OCI-LY1 (cell line): Measurements from ENCODE around the gene DYSF.

Experiments used
- H2AFZ ChIP-seq: fragments of 200-600 bp; sonication (generic), shearing (Covaris generic); 2 replicates; pipeline ENCODE4 v1.6.0; 2014; ENCODE audit warnings: antibody characterized with exemption, mild to moderate bottlenecking, low read length
- H3F3A ChIP-seq: fragments of 200-600 bp; sonication (generic), shearing (Covaris generic); 2 replicates; pipeline ENCODE4 v1.6.0; 2014; ENCODE audit warnings: mild to moderate bottlenecking, antibody characterized with exemption, low read length, moderate library complexity; ENCODE audit not compliant: insufficient read depth
- H3K27ac ChIP-seq: fragments of 200-600 bp; sonication (generic); 2 replicates; pipeline ENCODE4 v1.5.1; 2014; ENCODE audit warnings: low read length, mixed run types, mild to moderate bottlenecking, low read depth; ENCODE audit not compliant: poor library complexity, severe bottlenecking
- H3K27me3 ChIP-seq: fragments of 200-600 bp; sonication (generic); 2 replicates; pipeline ENCODE4 v1.6.0; 2014; ENCODE audit warnings: antibody characterized with exemption, mild to moderate bottlenecking, low read length, moderate library complexity; ENCODE audit not compliant: insufficient read depth
- H3K36me3 ChIP-seq: fragments of 200-600 bp; sonication (generic); 2 replicates; pipeline ENCODE4 v1.6.1; 2014; ENCODE audit warnings: mild to moderate bottlenecking, antibody characterized with exemption, low read length, moderate library complexity, mixed read lengths; ENCODE audit not compliant: insufficient read depth
- H3K4me1 ChIP-seq: fragments of 200-600 bp; sonication (generic); 2 replicates; pipeline ENCODE4 v1.5.1; 2014; ENCODE audit warnings: mild to moderate bottlenecking, low read length, moderate library complexity; ENCODE audit not compliant: insufficient read depth, severe bottlenecking
- H3K4me2 ChIP-seq: fragments of 200-600 bp; sonication (generic), shearing (Covaris generic); 2 replicates; pipeline ENCODE4 v1.6.1; 2014; ENCODE audit warnings: low read length
- H3K4me3 ChIP-seq: fragments of 200-600 bp; sonication (generic); 2 replicates; pipeline ENCODE4 v1.5.1; 2014; ENCODE audit warnings: low read length, low read depth, mild to moderate bottlenecking, mixed read lengths; ENCODE audit not compliant: poor library complexity, severe bottlenecking
- H3K79me2 ChIP-seq: fragments of 200-600 bp; shearing (Covaris generic); 2 replicates; pipeline ENCODE4 v1.6.1; 2016; ENCODE audit warnings: mixed run types, low read length, mixed read lengths; ENCODE audit not compliant: insufficient read depth
- H3K9ac ChIP-seq: fragments of 200-600 bp; sonication (generic), shearing (Covaris generic); 2 replicates; pipeline ENCODE4 v1.6.1; 2014; ENCODE audit warnings: mild to moderate bottlenecking, low read length, mixed read lengths
- H3K9me2 ChIP-seq: fragments of 200-600 bp; sonication (generic), shearing (Covaris generic); 2 replicates; pipeline ENCODE4 v1.6.1; 2014; ENCODE audit warnings: low read depth, mild to moderate bottlenecking, low read length, mixed read lengths
- H3K9me3 ChIP-seq: fragments of 200-600 bp; shearing (Covaris generic); 2 replicates; pipeline ENCODE4 v1.6.1; 2014; ENCODE audit warnings: low read length, mixed read lengths
- H4K20me1 ChIP-seq: fragments of 200-600 bp; sonication (generic), shearing (Covaris generic); 2 replicates; pipeline ENCODE4 v1.6.0; 2016; ENCODE audit warnings: mild to moderate bottlenecking, low read length; ENCODE audit not compliant: insufficient read depth
- CTCF ChIP-seq: fragments of 200-600 bp; sonication (generic), shearing (Covaris generic); IDR thresholded peaks from 2 replicates; pipeline ENCODE4 v1.5.1; 2017; ENCODE audit warnings: mild to moderate bottlenecking, antibody characterized with exemption, low read length, moderate library complexity, mixed read lengths
- EZH2 ChIP-seq: fragments of 200-600 bp; sonication (generic), shearing (Covaris generic); IDR thresholded peaks from 2 replicates; pipeline ENCODE4 v1.8.0; 2017; ENCODE audit warnings: borderline replicate concordance, mixed run types, mild to moderate bottlenecking, antibody characterized with exemption, low read length, moderate library complexity, mixed read lengths

DYSF gene

GRCh38 chr2:71629273-71629672, 175.9 kb downstream of the DYSF start:
- H2AFZ ChIP-seq, result no peak overlapping the region
- H3K4me3 ChIP-seq, result no peak overlapping the region
- no peaks in the 10 kb centered on the region for H3K79me2 ChIP-seq
- no peaks in the 10 kb centered on the region for H3F3A ChIP-seq
- H3K9ac ChIP-seq, result no peak overlapping the region
- no peaks in the 10 kb centered on the region for H3K9me3 ChIP-seq
- TF ChIP-seq CTCF (no peak), EZH2 (no peak)
- no peaks in the 10 kb centered on the region for H3K36me3 ChIP-seq
- no peaks in the 10 kb centered on the region for H4K20me1 ChIP-seq
- H3K27ac ChIP-seq, result no peak overlapping the region
- H3K9me2 ChIP-seq, result no peaks in the 10 kb centered on the region
- no peaks in the 10 kb centered on the region for H3K27me3 ChIP-seq
- no peak overlapping the region for H3K4me2 ChIP-seq
- no peaks in the 10 kb centered on the region for H3K4me1 ChIP-seq

GRCh38 chr2:71629771-71630453, 176.6 kb downstream of the DYSF start:
- Histone ChIP-seq H3K79me2 (no peaks in the 10 kb centered on the region), H3K27ac (no peak overlapping the region), H3K9ac (no peak overlapping the region), H3K4me3 (no peak overlapping the region), H3F3A (no peaks in the 10 kb centered on the region), H3K9me2 (no peaks in the 10 kb centered on the region), H3K4me2 (no peak overlapping the region), H3K4me1 (no peaks in the 10 kb centered on the region), H3K27me3 (no peaks in the 10 kb centered on the region), H3K36me3 (no peaks in the 10 kb centered on the region), H4K20me1 (no peaks in the 10 kb centered on the region), H3K9me3 (no peaks in the 10 kb centered on the region), H2AFZ (no peak overlapping the region)
- TF ChIP-seq CTCF (no peak), EZH2 (no peak)

DNA sequence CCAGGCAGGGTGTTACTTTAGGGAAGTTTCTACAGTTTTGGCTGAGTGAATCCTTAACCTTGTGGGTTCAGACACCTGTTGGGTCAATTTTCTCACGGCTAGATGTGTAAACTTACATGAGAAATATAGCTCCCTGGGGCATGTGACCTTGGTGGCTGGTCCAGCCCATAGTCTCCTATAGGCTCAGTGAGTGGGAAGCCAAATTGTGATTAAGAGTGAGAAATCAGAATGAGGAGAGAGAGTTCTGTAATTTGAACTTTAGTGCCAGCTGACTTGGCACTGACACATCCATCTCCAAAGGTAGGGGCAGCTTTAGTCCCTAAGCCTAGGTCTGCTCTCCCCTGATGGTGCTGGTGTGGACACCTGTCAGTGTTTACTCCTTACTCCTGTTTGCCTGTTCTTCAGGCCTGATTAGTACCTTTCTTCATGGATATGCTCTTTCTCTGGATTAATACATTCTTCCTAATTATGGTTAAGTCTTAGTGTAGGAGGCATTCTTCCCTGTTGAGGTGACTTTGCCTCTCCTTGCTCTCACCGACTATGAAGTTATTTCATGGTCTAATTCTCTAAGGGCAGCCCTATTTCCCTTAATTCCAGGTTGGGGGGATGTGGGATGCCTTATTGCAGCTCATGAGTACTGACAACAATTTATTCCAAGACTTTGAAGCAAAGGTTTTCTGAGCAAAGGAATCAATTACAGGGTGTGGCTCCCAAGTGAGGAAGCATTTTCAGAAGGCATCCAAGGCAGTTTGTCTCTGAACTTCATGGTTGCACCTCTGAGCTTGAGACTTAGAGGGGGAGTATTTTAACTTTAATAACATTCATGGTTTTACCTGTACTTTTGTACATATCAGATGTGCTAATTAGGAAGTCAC, 177.3 kb downstream of the DYSF start:
- no peaks in the 10 kb centered on the region for H3K9me3 ChIP-seq
- H3K4me2 ChIP-seq, result no peak overlapping the region
- H3F3A ChIP-seq, result no peaks in the 10 kb centered on the region
- H3K9ac ChIP-seq, result no peak overlapping the region
- no peaks in the 10 kb centered on the region for H3K9me2 ChIP-seq
- H4K20me1 ChIP-seq, result no peaks in the 10 kb centered on the region
- H3K27ac ChIP-seq, result no peak overlapping the region
- H3K79me2 ChIP-seq, result no peaks in the 10 kb centered on the region
- H3K36me3 ChIP-seq, result no peaks in the 10 kb centered on the region
- H3K4me1 ChIP-seq, result no peaks in the 10 kb centered on the region
- no peak overlapping the region for H2AFZ ChIP-seq
- H3K27me3 ChIP-seq, result no peaks in the 10 kb centered on the region
- TF ChIP-seq EZH2 (no peak), CTCF (no peak)
- no peak overlapping the region for H3K4me3 ChIP-seq
